Measurements from ENCODE around the gene GUCY1A1. TPM values are rescaled to one million over a fixed set of nuclear protein-coding genes. Genes with fewer than 3 reads are reported as not detected.

GUCY1A1 gene
- total RNA-seq, 2 donors from 2014 or later, result 2.0 to 14.7 TPM

GRCh38 chr4:155777971-155778735, 111.5 kb downstream of the GUCY1A1 start:
- Histone ChIP-seq H3K9ac (ENCODE audit: low read depth in 2 of 2, low read length in 2 of 2) (no peak overlapping the region), H3K27ac (no peak overlapping the region), H3K4me1 (no peaks in the 10 kb centered on the region), H3K36me3 (no peaks in the 10 kb centered on the region), H3K9me3 (no peaks in the 10 kb centered on the region), H3K4me3 (no peak overlapping the region), H3K27me3 (no peaks in the 10 kb centered on the region)
- DNase-seq, result no peak
- no peak for TF ChIP-seq CTCF (IDR thresholded peaks at IDR 0.05)
- intact Hi-C loops (cut with DNase I), result no loop called here

- H3K36me3 ChIP-seq, result no peaks in the 10 kb centered on the region
- H3K4me1 ChIP-seq, result no peaks in the 10 kb centered on the region
- intact Hi-C loops (cut with DNase I), result no loop called here
- no peaks in the 10 kb centered on the region for H3K27me3 ChIP-seq
- no peak overlapping the region for H3K27ac ChIP-seq
- TF ChIP-seq CTCF (IDR thresholded peaks at IDR 0.05), result no peak
- DNase-seq, result no peak
- no peak overlapping the region for H3K4me3 ChIP-seq
- no peak overlapping the region for H3K9ac ChIP-seq (ENCODE audit: low read depth in 2 of 2, low read length in 2 of 2)
- no peaks in the 10 kb centered on the region for H3K9me3 ChIP-seq
Measured at GRCh38 chr4:155780775-155781174, 114.1 kb downstream of the GUCY1A1 start.

GRCh38 chr4:155781249-155781831, 114.7 kb downstream of the GUCY1A1 start:
- Histone ChIP-seq H3K9me3 (no peaks in the 10 kb centered on the region), H3K4me3 (no peak overlapping the region), H3K36me3 (no peaks in the 10 kb centered on the region), H3K9ac (ENCODE audit: low read depth in 2 of 2, low read length in 2 of 2) (no peak overlapping the region), H3K27me3 (no peaks in the 10 kb centered on the region), H3K27ac (no peak overlapping the region), H3K4me1 (no peaks in the 10 kb centered on the region)
- intact Hi-C loops (cut with DNase I), result no loop called here
- no peak for DNase-seq
- TF ChIP-seq CTCF (IDR thresholded peaks at IDR 0.05), result no peak

Other genes starting within 250 kb of the GUCY1A1 start
- gene GUCY1B1, start 92.2 kb downstream of the GUCY1A1 start, total RNA-seq, result 1 to 10 TPM; 1.2 to 5.8 TPM
- under 1 TPM in 1 of 2 donors, not detected in 1; 0.15 TPM for gene ASIC5, start 199.4 kb downstream of the GUCY1A1 start, total RNA-seq
- gene TDO2, start 236.8 kb downstream of the GUCY1A1 start, total RNA-seq, result 1 to 10 TPM in 1 of 2 donors, under 1 TPM in 1; 0.27 to 1.4 TPM